Colon (tissue), 2 donors: Measurements from ENCODE around the gene UGT2B7.
A peak's percentile ranks its signal among the peaks of the same experiment; 100 is the strongest.
"Not testable (repeated sequence)": the region's sequence is repeated elsewhere in the genome, so short reads cannot be mapped to it uniquely, and the experiment has no call there.

Experiments used
- FAIRE-seq: peaks from 2 replicates; lab custom pipeline; 2012; peaks lifted over from hg19 to GRCh38; lab: Jason Lieb, UNC
- donor health status: control.
- donor health status: control.

UGT2B7 gene

GRCh38 chr4:69096111-69096656 is at the start of gene UGT2B7:
TSS of gene UGT2B7 (plus strand) at chr4:69096474. CDS start at chr4:69096521, 47 bp downstream.
- FAIRE-seq = peak; percentile 58

- FAIRE-seq = no peak
These were observed 46.4 kb upstream of the UGT2B7 start for GRCh38 chr4:69049860-69050259.

GRCh38 chr4:69050853-69051575 is 45.3 kb upstream of the UGT2B7 start:
- not testable (repeated sequence) for FAIRE-seq

- FAIRE-seq = no peak
These were observed 44.7 kb upstream of the UGT2B7 start for GRCh38 chr4:69051576-69051943.

- not testable (repeated sequence) for FAIRE-seq
These were observed 42.9 kb upstream of the UGT2B7 start for GRCh38 chr4:69053309-69053885.

GRCh38 chr4:69054033-69054432 is 42.2 kb upstream of the UGT2B7 start:
- FAIRE-seq = not testable (repeated sequence)

- no peak for FAIRE-seq
These were observed 41.6 kb upstream of the UGT2B7 start for GRCh38 chr4:69054578-69055200.

- FAIRE-seq = no peak
These were observed 40.1 kb upstream of the UGT2B7 start for GRCh38 chr4:69056150-69056549.

GRCh38 chr4:69056921-69057550 is 39.2 kb upstream of the UGT2B7 start:
- no peak for FAIRE-seq

- no peak for FAIRE-seq
These were observed 38.5 kb upstream of the UGT2B7 start for GRCh38 chr4:69057620-69058409.

GRCh38 chr4:69058410-69059059 is 37.7 kb upstream of the UGT2B7 start:
- FAIRE-seq = no peak

GRCh38 chr4:69060651-69061308 is 35.5 kb upstream of the UGT2B7 start:
- no peak for FAIRE-seq

- no peak for FAIRE-seq
These were observed 31.9 kb upstream of the UGT2B7 start for GRCh38 chr4:69064391-69064790.

- no peak for FAIRE-seq
These were observed 29.3 kb upstream of the UGT2B7 start for GRCh38 chr4:69066945-69067344.

- no peak for FAIRE-seq
These were observed 27.2 kb upstream of the UGT2B7 start for GRCh38 chr4:69069085-69069484.

GRCh38 chr4:69070590-69070989 is 25.7 kb upstream of the UGT2B7 start:
- no peak for FAIRE-seq

GRCh38 chr4:69071286-69071685 is 25.0 kb upstream of the UGT2B7 start:
- no peak for FAIRE-seq

GRCh38 chr4:69073375-69073774 is 22.9 kb upstream of the UGT2B7 start:
- FAIRE-seq = no peak

- FAIRE-seq = no peak
These were observed 21.0 kb upstream of the UGT2B7 start for GRCh38 chr4:69075061-69075792.

- FAIRE-seq = no peak
These were observed 17.4 kb upstream of the UGT2B7 start for GRCh38 chr4:69078852-69079251.
